GM21529 (cell line): ENCODE measurements around the gene RBM12.
"Not testable (repeated sequence)": the region's sequence is repeated elsewhere in the genome, so short reads cannot be mapped to it uniquely, and the experiment has no call there.

Experiments used
- ATAC-seq: cut with Tn5 transposase; IDR thresholded peaks from one replicate; pipeline ENCODE4 v1.9.1; 2021; ENCODE audit not compliant: unreplicated experiment

The RBM12 gene

DNA sequence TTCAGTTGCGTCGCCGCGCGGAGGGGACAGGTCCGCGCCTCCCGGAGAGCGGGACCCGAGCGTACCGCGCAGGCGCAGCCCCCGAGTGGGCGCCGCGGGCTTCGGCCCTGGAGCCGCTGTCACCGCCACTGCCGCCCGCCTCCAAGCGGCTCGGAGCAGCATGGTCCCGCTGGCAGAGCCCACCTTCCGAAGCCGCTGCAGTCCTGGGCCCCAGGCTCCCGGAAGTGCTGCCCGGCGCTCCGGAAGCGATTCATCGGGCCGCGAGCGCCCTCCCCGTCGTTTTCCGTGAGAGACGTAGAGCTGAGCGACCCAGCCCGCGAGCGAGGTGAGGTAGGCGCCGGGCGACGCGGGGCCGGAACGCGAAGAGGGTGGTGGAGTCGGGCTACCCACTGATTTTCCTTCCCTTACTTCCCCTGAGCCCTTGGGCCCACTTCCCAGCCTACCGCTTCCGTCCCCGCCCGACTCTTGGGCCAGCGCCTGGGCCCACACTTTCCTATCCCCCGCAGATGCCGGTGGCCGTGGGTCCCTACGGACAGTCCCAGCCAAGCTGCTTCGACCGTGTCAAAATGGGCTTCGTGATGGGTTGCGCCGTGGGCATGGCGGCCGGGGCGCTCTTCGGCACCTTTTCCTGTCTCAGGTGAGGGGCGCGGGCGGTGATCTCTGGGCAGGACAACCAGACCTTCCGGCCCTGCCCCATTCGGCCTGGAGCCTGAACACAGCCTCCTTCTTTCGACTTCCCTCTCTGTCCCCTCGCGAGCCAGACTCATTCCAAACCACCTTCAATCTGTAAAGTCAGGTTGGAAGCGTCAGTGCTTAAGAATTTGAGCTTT lies 34.6 kb upstream of the RBM12 start, which contains the start of the genes NFS1 and ROMO1:
Gene NFS1, minus strand, starts transcription at position 226 of the 830 bp plus-strand sequence. Its CDS starts 64 bp downstream, at position 162.
Gene ROMO1, plus strand, starts transcription at position 279 of the 830 bp plus-strand sequence. Its CDS starts 228 bp downstream, at position 507.
- peak; percentile 81 for ATAC-seq

DNA sequence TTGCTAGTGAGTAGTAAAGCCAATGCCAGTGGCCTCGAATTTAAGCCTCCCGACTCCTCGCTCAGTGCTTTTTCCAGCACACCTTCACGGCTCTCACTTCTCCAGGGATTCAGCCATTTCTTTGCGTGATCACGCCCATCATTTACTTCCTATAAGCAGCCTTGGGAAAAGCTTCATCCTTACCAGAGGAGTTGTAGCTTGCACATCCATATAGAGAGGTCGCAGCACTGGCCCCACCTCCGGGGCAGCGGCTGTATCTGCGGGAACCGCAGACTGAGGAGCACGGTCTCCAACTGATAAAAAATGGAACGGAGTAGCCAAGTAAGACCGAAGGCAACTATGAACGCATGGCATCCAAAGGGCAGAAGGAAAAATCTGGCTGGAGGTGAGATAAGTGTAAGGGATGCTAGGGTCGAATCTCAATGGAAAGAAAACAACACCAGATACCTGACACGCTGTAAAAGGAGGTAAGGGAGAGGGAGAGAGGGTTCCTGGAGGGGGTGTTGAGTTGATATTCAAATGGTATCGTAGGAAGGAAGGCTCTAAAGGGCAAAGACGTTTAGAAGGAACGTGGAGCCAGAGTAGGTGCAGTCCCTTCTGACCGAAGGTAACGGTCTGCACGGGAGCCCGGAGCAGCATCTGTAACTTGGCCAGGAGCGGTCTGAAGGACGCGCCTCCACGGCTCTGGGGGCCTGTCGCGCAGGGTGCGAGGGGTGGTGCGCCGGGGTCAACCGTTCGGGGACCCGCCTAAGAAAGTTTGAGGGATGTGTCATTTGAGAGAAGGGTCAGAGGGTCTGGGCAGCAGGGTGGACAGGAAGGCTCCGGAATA lies 33.8 kb upstream of the RBM12 start:
- ATAC-seq, result peak; percentile 31

DNA sequence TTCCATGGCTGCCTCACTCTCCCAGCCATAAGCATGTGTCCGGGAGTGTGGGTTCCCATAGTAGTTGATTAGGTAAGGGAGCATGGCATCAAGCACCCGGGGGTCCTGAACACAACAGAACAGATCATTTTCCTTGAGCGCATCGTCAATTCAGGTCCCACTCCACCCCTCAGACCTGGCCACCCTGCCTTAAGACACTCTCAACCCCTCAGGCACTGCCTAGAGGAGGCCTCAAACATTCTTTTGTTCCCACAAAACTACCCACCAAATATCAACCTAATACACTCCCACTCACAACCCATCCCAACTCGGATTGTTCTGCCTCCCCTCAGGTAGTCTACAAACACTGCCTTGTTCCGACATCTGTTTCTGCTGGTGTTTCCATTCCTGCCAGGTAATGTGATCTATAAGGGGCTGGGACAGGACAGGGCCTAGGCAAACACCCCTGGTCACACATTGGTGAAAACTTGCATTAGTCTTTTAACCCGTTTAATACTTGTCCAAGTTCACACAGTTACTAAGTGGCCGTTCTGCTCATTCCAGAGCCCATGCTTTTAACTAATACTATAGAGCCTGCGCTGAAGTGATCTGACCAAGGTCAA lies 33.1 kb upstream of the RBM12 start:
- no peak for ATAC-seq

DNA sequence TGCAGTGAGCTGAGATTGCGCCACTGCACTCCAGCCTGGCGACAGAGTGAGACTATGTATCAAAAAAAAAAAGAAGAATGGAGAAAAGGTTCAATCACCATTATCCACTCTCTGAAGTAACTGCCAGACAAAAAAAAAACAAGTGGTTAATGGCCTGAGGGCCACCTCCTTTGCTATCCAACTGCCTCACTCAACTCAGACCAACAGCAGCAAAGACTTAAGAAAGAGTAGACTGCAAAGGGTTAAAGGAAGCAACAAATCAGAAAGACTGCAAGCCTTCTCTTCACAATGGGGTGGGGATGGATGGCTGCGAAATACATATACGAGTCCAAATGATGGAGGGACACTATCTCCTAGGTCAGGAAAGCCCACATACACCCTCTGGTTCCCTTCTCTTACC lies 31.3 kb upstream of the RBM12 start:
- no peak for ATAC-seq

DNA sequence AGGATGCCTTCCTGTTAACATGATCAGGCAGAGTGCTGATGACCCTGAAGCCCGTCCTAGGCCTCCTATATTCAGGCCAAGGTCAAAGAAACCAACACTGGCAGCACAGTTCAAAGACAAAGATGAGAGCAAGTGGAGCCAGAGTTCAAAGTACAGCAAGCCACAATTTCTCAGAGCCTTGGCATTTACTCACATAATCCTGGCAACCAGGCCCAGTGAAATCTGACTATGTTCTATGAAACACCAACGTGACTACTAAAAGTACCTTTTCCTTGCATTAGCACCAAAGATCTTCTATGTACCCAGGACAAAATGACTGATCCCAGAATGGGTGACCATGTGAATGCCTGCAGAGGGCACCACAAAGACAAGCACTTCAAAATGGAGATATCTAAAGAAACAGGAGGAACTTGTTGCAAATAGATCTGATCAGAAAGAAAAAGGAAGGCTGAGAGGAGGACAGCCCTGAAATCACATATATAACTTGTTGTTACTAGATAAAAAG lies 30.6 kb upstream of the RBM12 start:
- ATAC-seq, result no peak

DNA sequence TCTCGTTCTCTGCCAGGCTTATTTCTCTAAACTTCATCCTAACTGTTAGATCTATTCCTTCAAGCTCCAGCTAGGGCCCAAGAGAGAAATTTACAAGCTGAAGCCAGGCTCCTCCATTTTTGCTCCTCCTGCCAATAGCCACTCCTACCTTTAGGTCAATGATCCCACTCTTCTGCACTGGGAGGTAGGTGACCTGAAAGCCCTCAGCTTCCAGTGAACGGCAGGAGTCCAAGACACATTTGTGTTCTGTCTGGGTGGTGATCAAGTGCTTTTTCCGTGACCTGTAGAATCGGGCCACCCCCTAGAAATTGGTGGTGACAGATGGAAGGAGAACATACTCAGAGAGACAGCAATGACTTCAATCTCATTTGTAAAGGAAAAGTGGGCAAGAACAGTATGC lies 25.6 kb upstream of the RBM12 start:
- ATAC-seq, result no peak

DNA sequence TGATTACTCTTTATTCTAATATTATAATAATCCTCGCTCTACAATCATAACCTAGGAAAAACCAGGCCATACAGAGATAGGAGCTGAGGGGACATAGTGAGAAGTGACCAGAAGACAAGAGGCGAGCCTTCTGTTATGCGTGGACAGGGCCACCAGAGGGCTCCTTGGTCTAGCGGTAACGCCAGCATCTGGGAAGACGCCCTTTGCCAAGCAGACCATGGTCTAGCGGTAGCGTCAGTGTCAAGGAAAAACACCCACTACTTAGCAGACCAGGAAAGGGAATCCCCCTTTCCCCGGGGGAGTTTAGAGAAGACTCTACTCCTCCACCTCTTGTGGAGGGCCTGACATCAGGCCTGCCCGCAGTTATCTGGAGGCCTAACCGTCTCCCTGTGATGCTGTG lies 22.2 kb upstream of the RBM12 start:
- ATAC-seq, result not testable (repeated sequence)

DNA sequence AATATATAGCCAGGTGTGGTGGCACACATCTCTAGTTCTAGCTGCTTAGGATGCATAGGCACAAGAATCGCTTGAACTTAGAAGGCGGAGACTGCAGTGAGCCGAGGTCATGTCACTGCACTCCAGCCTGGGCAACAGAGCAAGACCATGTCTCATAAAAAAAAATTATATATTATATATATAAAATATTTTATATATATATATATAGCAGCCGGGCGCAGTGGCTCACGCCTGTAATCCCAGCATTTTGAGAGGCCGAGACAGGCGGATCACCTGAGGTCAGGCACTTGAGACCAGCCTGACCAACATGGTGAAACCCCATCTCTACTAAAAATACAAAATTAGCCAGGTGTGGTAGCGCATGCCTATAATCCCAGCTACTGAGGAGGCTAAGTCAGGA lies 20.7 kb upstream of the RBM12 start:
- ATAC-seq, result not testable (repeated sequence)

DNA sequence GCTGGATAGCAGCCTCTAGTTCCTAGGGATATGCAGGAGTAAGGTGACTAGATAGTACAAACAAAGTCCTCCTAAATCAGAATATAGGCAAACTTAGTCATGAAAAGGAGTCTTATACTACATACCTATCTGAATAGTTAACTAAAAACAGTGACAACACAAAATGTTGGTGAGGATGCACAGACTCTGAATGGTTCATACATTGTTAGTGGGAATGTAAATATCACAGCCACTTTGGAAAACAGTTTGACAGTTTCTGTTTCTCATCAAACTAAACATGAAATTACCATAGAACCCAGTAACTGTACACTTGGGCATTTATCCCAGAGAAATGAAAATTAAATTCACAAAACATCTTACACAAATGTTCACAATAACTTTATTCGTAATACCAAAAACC lies 17.3 kb upstream of the RBM12 start:
- no peak for ATAC-seq

DNA sequence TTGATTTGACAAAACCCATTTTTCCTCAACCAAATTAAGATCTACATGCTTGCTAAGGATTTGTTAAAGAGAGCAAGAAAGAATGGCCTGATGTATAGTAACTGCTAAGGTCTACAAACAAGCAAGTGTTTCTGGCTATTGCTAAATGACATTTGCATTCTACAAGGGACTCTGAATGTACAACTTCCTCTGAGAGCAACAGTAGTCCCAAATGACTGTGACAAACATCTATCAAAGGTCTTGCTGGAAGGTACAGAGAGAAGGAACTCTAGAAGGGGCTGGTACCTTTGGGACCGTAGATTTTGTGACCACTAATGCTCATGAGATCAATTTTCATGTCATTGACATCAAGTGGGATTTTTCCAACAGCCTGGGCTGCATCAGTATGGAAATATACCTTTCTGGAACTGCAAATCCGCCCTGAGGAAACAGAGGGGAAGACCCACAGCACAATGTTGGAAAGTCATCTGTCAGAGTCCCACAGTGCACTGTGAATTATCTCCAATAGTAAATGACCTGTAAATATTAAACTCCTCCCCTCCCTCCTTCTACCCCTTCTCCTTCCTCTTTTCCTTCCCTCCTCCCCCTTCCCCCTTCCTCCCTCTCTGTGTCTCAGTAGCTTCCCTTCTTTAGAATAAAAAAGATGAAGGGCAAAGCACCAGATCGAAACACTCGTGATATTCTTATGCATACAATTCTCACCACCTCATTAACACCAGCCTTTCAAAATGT lies 15.9 kb upstream of the RBM12 start:
- ATAC-seq, result no peak

DNA sequence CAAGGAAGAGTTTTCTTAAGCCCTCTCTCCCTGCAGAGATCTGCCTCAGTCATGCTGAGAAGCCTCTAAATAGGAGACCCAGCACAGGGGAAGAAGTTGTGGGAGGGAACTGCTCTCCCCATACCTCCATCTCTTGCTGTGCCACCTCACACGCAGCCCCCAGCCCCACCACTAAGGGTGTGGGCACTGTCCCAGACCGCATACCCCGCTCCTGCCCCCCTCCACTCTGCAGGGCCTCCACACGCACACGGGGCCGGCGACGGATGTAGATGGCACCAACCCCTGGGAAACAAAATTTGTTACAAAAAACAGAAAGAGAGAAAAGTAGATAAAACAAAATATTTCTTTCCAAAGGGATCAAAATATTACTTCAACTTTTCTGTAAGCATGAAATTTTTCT lies 10.2 kb upstream of the RBM12 start:
- ATAC-seq, result no peak

DNA sequence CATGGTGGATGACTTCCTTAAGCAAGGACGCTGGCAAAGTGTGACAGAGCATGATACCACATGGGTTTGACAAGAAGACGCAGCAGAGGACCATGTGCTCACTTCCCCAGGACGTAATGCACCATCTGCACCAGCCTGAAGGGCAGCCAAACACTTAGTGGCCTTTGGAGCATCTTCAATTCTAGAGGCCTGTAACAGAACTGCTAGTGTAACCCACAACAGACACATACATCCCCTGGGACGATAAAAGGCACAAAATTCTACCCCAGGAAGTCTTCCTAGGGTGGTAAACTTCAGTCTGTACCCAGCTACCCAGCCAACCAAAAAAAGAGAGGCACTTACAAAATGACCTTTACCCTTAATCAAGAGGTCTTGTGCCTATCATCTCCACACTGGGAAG lies 9.2 kb upstream of the RBM12 start:
- no peak for ATAC-seq

DNA sequence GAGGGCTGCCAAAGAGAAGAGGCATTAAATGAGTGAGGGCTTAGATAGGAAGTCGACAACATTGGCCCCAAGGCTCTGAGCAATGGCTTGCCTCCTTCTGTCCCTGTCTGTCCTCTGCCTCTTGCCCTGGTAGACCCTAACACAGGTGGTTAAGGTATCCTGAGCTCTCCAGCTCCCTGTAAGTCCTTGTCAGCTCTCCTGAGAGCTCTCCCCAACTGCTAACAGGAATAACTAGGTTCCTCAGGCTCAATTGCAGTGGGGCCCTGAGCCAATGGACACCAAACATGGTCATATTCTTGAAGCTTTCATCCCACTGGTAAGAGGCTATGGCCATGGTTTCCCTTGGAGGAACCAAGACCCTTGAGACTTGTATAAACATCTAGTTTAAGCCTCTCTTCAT lies 5.0 kb upstream of the RBM12 start:
- no peak for ATAC-seq

DNA sequence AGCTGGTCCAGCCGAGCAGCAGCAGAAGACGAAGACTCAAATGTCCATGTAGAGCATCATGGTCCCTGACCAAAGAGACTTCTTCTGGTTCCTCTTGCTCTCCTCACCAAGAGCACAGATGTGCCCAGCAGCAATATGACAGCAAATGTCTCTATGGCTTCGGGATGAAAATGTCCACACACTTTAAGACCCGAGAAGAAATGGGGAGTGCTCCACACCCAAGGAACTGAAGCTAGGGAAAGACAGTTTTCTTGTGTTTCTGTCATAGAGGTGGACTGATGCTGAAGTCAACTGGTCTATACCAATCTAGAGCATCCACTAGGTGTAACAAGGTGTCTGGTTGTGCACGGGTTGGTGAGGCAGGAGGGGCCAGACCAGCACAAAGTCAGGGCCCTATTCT lies 4.5 kb upstream of the RBM12 start:
- no peak for ATAC-seq

DNA sequence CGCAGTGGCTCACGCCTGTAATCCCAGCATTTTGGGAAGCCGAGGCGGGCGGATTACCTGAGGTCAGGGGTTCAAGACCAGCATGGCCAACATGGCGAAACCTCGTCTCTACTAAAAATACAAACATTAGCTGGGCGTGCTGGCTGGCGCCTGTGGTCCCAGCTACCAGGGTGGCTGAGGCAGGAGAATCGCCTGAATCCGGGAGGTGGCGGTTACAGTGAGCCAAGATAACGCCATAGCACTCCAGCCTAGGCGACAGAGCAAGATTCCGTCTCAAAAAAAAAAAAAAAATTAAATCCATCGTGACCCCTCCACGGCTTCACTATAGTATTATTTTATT lies 1.2 kb upstream of the RBM12 start:
- no peak for ATAC-seq

DNA sequence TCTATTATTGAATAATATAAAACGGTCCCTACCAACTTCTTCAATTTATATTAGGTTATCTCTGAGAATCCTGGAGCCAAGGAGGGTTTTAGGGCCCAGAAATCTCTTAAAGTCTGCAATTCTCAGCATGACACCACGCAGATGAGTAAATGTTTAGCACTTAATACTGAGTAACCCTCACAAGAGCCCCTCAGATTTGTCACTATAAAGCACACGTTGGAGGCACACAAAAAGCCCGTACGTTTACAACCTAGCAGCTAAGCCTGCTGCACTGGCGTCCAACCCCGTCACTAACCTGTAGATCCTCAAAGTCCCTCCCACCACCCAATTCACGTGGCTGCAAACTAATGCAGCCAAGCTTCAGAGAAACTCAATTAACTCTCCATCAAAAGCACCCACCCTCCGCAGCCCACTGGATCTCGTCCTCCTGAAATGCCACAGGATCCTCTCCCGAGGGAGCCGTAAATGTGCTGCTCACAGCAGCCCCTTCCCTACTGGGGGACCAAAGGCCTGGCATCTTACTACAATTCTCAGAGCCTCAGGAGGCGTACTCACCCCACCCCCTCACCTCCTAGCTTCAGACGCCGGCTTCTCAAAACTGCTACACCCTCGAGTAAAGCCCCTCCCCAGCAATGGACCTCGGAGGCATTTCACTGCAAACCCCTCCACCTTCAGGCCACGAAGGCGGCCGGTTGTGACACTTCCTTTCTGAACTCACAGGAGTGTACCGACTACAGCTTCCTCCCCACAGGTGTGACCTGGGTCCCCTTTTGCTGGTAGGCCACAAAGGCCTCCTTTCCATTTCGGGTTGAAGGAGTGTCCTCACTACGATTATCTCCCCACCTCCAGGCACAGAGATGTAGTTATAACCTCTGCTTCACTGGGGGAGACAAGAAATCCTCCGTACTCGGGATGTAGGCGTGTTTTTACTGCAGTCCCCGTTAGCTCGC lies 909 bp downstream of the RBM12 start:
- peak; percentile 23 for ATAC-seq

DNA sequence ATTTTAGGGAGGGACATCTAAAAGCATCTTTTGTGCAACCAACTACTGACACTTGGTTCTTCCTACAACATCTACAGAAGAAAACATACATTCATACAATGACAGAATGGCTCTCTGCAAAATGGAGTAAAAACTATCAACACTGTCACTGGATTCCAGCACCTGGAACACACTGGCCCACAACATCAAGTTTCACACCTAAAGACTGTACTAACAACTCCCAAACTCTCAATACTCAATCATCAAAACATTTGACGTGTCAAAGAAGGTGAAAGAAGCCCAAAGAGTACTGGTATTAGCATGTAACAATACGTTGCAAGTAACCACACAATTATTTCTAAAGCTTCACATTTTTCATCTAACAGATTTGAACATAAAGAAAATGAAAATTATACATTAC lies 2.1 kb downstream of the RBM12 start:
- no peak for ATAC-seq

DNA sequence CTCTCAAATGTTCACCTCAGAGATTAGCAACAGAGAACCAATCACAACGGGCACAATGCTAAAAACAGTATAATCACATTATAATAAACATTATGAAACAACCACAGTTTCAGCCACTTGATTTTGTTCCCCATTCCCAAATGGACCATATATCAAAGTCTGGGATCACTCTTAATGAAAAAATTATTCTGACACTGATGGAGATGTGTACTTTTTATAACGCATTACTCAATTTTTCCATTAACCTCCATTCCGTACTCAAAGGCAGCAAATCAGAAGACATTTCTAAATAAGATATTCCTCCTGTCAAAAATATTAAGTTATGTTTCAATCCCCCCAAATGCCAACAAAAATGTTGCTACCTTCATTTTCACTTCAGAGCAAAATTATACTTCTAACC lies 2.8 kb downstream of the RBM12 start:
- no peak for ATAC-seq

DNA sequence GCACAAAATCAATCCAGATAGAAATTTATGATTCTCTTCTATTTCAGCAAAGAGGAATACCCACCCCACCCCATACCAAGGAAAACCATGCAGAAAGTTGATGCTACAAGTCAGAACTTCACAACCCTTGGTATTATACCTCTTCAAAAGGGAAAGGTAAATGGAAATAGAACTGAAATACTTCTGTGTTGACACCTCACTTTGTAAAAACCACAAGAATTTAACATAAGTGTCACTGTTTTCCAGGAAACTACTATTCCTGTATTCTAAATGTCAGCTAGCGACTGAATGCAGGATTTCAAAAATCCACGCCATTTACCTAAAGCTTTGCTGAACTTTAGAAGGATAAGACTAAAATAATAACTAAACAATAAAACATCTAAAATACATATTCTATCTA lies 3.6 kb downstream of the RBM12 start:
- ATAC-seq, result no peak
